ENCODE data around the gene NPLOC4. TPM values are rescaled to one million over a fixed set of nuclear protein-coding genes. Genes with fewer than 3 reads are reported as not detected.
A peak's percentile ranks its signal among the peaks of the same experiment; 100 is the strongest.
"Not testable (repeated sequence)": the region's sequence is repeated elsewhere in the genome, so short reads cannot be mapped to it uniquely, and the experiment has no call there.

NPLOC4 gene
- total and polyA plus RNA-seq, 9 donors: 24.4 to 84.8 (median 56.3) TPM

- no peak for TF ChIP-seq CTCF (IDR thresholded peaks at IDR 0.05)
- no peak for TF ChIP-seq POLR2A (IDR thresholded peaks at IDR 0.05)
- no peak for TF ChIP-seq EP300 (IDR thresholded peaks at IDR 0.05)
- no peaks in the 10 kb centered on the region for H3K36me3 ChIP-seq
- WGBS, 3 donors: 69 to 74% (median 72%) methylated on average over 11 of the region's 11 CpGs
- no peaks in the 10 kb centered on the region for H3K27me3 ChIP-seq
- H3K4me3 ChIP-seq: no peak overlapping the region
- no peak for DNase-seq
- H3K9me3 ChIP-seq: no peaks in the 10 kb centered on the region
- intact Hi-C loops (cut with DNase I): no loop called here
- no peak overlapping the region for H3K27ac ChIP-seq
- H3K4me1 ChIP-seq (ENCODE audit: insufficient read depth): peaks cover 10% of the 10 kb centered on the region
These were observed 43.2 kb upstream of the NPLOC4 start for GRCh38 chr17:81680150-81680549.

- Histone ChIP-seq H3K4me3 (no peak overlapping the region), H3K27ac (no peak overlapping the region), H3K4me1 (ENCODE audit: insufficient read depth) (no peaks in the 10 kb centered on the region), H3K36me3 (no peaks in the 10 kb centered on the region), H3K27me3 (no peaks in the 10 kb centered on the region), H3K9me3 (no peaks in the 10 kb centered on the region)
- intact Hi-C loops (cut with DNase I): no loop called here
- WGBS, 3 donors: 82 to 87% (median 84%) methylated on average over 17 of the region's 17 CpGs
- TF ChIP-seq CTCF (IDR thresholded peaks at IDR 0.05): no peak
- no peak for TF ChIP-seq POLR2A (IDR thresholded peaks at IDR 0.05)
- TF ChIP-seq EP300 (IDR thresholded peaks at IDR 0.05): no peak
- no peak for DNase-seq
These were observed 40.0 kb upstream of the NPLOC4 start for GRCh38 chr17:81676906-81677305.

- WGBS, 3 donors: 30 to 36% (median 33%) methylated on average over 18 of the region's 18 CpGs
- H3K36me3 ChIP-seq; H3K4me3 ChIP-seq; H3K9me3 ChIP-seq; DNase-seq; H3K27ac ChIP-seq; H3K27me3 ChIP-seq; H3K4me1 ChIP-seq (ENCODE audit: insufficient read depth); intact Hi-C loops (cut with DNase I): not testable (repeated sequence)
- TF ChIP-seq CTCF (IDR thresholded peaks at IDR 0.05): peak in 2 of 3 donors; percentile 36 to 40
These were observed 38.8 kb upstream of the NPLOC4 start for GRCh38 chr17:81675515-81676221.

GRCh38 chr17:81673561-81674258 is 36.8 kb upstream of the NPLOC4 start:
- H3K4me1 ChIP-seq (ENCODE audit: insufficient read depth): no peaks in the 10 kb centered on the region
- H3K27me3 ChIP-seq: no peaks in the 10 kb centered on the region
- 62 to 67% (median 66%) methylated on average over 18 of the region's 18 CpGs for WGBS, 3 donors
- no peak overlapping the region for H3K4me3 ChIP-seq
- H3K36me3 ChIP-seq: no peaks in the 10 kb centered on the region
- TF ChIP-seq POLR2A (IDR thresholded peaks at IDR 0.05): no peak
- no peak for TF ChIP-seq CTCF (IDR thresholded peaks at IDR 0.05)
- TF ChIP-seq EP300 (IDR thresholded peaks at IDR 0.05): no peak
- no peak overlapping the region for H3K27ac ChIP-seq
- DNase-seq: no peak
- intact Hi-C loops (cut with DNase I): no loop called here
- H3K9me3 ChIP-seq: no peaks in the 10 kb centered on the region
